Caco-2 (cell line): ENCODE results near the gene THBS4. TPM values are rescaled to one million over a fixed set of nuclear protein-coding genes. Genes with fewer than 3 reads are reported as not detected.

Experiments used
- BruUV-seq: library from RNA; stranded (reverse); fragments of 400-500 nt; replicated peaks from 2 replicates; lab custom pipeline; 2021; lab: Mats Ljungman, UMichigan
- CTCF ChIA-PET: fragments of 300-600 bp; sonication (Branson Sonifier 250); formaldehyde crosslinking; loops from one replicate; lab custom pipeline; 2022; ENCODE audit warnings: antibody characterized with exemption; lab: Charles Lee
- POLR2A ChIA-PET: fragments of 300-600 bp; sonication (Branson Sonifier 250); formaldehyde crosslinking; loops from one replicate; lab custom pipeline; 2022; ENCODE audit warnings: antibody characterized with exemption; lab: Charles Lee
- DNase-seq, 2 experiments: peaks; one replicate each; pipeline versions ENCODE4 v3.0.0 to v3.0.0-alpha.2; 2020 to 2022
- H3K27me3 ChIP-seq: replicated peaks from 2 replicates; pipeline ENCODE4 v1.6.0; 2011; ENCODE audit warnings: low read length; ENCODE audit not compliant: control insufficient read depth, insufficient read depth
- H3K36me3 ChIP-seq: 2 replicates; pipeline ENCODE4 v1.5.1; 2011; ENCODE audit warnings: low read length; ENCODE audit not compliant: control insufficient read depth, insufficient read depth
- H3K4me1 ChIP-seq: fragments of 250-450 bp; sonication (Bioruptor Pico); 2 replicates; pipeline ENCODE4 v1.5.1; 2020; ENCODE audit warnings: mild to moderate bottlenecking
- H3K4me3 ChIP-seq: 2 replicates; pipeline ENCODE4 v1.5.1; 2011; ENCODE audit warnings: low read depth, mild to moderate bottlenecking, control low read depth, low read length
- H3K9me3 ChIP-seq: fragments of 250-450 bp; sonication (Bioruptor Pico); 2 replicates; pipeline ENCODE4 v1.5.1; 2020; ENCODE audit warnings: mild to moderate bottlenecking, moderate library complexity
- H3K27ac Mint-ChIP-seq: one replicate; pipeline ENCODE4 v1.8.0; 2022; ENCODE audit warnings: mixed read lengths; ENCODE audit not compliant: unreplicated experiment
- H3K27me3 Mint-ChIP-seq: one replicate; pipeline ENCODE4 v1.8.0; 2022; ENCODE audit warnings: mixed read lengths; ENCODE audit not compliant: insufficient read depth, unreplicated experiment
- H3K36me3 Mint-ChIP-seq: one replicate; pipeline ENCODE4 v1.8.0; 2022; ENCODE audit warnings: mild to moderate bottlenecking, mixed read lengths; ENCODE audit not compliant: insufficient read depth, unreplicated experiment
- H3K4me1 Mint-ChIP-seq: one replicate; pipeline ENCODE4 v1.8.0; 2022; ENCODE audit warnings: low read depth, mixed read lengths; ENCODE audit not compliant: unreplicated experiment
- H3K4me3 Mint-ChIP-seq: one replicate; pipeline ENCODE4 v1.8.0; 2022; ENCODE audit warnings: mild to moderate bottlenecking, moderate library complexity, mixed read lengths; ENCODE audit not compliant: unreplicated experiment
- H3K9me3 Mint-ChIP-seq: one replicate; pipeline ENCODE4 v1.8.0; 2022; ENCODE audit warnings: mixed read lengths; ENCODE audit not compliant: unreplicated experiment
- intact Hi-C: fragments of 100-400 bp; cut with micrococcal nuclease; formaldehyde crosslinking; loops from one replicate; pipeline ENCODE4 v1.10.0; 2022; ENCODE audit not compliant: unreplicated experiment
- total RNA-seq: library from RNA; stranded (reverse); gene quantifications from 2 replicates; pipeline ENCODE4 v1.2.3, GENCODE V29; 2022
- TF ChIP-seq, protein P1 (sequence below), 2 experiments: fragments of 200-600 bp in 1 of 2; IDR thresholded peaks; 1 replicate in 1 of 2; 2 replicates in 1 of 2; pipeline versions ENCODE4 v1.5.1 to v1.8.0; 2011 to 2022; ENCODE audit warnings: antibody characterized with exemption in 1 of 2, control low read depth in 1 of 2, inconsistent platforms in 1 of 2, low read depth in 1 of 2, low read length in 1 of 2, mild to moderate bottlenecking in 1 of 2, moderate library complexity in 1 of 2; ENCODE audit not compliant: insufficient read depth in 1 of 2, severe bottlenecking in 1 of 2, unreplicated experiment in 1 of 2

THBS4 gene
- total RNA-seq, 1 experiment from 2014 or later = not detected

- H3K4me1 ChIP-seq = no peaks in the 10 kb centered on the region
- Mint-ChIP-seq H3K27me3 (no peaks in the 10 kb centered on the region), H3K9me3 (no peaks in the 10 kb centered on the region), H3K27ac (no peak overlapping the region), H3K4me1 (no peaks in the 10 kb centered on the region), H3K4me3 (no peak overlapping the region), H3K36me3 (no peaks in the 10 kb centered on the region)
- H3K4me3 ChIP-seq = no peak overlapping the region
- intact Hi-C loops = no loop called here
- H3K27me3 ChIP-seq = no peaks in the 10 kb centered on the region
- CTCF ChIA-PET = no interaction called here
- POLR2A ChIA-PET = no interaction called here
- H3K36me3 ChIP-seq = no peaks in the 10 kb centered on the region
- no TSS peak for BruUV-seq
- H3K9me3 ChIP-seq = no peaks in the 10 kb centered on the region
- no peak for DNase-seq
- TF ChIP-seq, protein P1, sequence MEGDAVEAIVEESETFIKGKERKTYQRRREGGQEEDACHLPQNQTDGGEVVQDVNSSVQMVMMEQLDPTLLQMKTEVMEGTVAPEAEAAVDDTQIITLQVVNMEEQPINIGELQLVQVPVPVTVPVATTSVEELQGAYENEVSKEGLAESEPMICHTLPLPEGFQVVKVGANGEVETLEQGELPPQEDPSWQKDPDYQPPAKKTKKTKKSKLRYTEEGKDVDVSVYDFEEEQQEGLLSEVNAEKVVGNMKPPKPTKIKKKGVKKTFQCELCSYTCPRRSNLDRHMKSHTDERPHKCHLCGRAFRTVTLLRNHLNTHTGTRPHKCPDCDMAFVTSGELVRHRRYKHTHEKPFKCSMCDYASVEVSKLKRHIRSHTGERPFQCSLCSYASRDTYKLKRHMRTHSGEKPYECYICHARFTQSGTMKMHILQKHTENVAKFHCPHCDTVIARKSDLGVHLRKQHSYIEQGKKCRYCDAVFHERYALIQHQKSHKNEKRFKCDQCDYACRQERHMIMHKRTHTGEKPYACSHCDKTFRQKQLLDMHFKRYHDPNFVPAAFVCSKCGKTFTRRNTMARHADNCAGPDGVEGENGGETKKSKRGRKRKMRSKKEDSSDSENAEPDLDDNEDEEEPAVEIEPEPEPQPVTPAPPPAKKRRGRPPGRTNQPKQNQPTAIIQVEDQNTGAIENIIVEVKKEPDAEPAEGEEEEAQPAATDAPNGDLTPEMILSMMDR (IDR thresholded peaks at IDR 0.05; ENCODE audit: insufficient read depth in 1 of 2, low read depth in 1 of 2, low read length in 1 of 2, severe bottlenecking in 1 of 2, unreplicated experiment in 1 of 2) = no peak
Measured at GRCh38 chr5:80072103-80073073, 37.2 kb downstream of the THBS4 start.

DNA sequence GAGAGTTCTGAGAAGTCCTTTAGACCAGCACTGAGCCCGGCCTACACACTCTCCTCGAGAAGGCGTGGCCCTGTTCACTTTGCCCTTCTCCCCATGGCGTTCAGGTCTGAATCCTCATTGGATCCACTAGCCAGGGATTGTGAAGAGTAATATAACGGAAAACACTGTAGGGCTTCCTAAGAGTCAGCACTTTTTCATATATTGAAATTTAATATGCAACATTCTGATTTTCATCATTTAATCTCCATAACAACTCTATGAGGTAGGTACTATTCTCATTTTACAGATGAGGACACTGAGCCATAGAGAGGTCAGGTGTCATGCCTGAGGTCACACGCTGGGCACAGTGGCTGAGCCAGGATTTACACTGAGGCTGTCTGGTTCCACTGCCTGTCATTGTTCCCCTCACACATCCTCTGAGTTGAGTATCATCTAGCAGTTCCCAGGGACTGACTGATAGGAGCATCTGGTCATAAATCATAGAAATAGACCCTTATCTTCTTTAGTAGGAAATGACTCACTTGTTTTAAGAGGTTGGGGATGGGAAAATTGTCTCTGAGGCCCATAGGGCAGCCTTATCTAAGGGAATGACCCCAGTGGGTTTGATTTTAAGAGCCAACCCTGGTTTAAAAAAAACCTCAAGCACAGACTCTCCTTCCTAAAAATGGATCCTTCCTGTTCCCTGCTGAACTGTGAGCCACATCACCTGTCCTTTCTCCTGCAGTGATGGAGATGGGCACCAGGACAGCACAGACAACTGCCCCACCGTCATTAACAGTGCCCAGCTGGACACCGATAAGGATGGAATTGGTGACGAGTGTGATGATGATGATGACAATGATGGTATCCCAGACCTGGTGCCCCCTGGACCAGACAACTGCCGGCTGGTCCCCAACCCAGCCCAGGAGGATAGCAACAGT lies 41.2 kb downstream of the THBS4 start:
- BruUV-seq = no TSS peak

More for the DNA sequence above, 41.2 kb downstream of the THBS4 start:
- Mint-ChIP-seq H3K4me3 (no peak overlapping the region), H3K4me1 (no peaks in the 10 kb centered on the region), H3K27me3 (no peaks in the 10 kb centered on the region), H3K27ac (no peak overlapping the region), H3K9me3 (no peaks in the 10 kb centered on the region), H3K36me3 (no peaks in the 10 kb centered on the region)
- Histone ChIP-seq H3K4me3 (no peak overlapping the region), H3K9me3 (no peaks in the 10 kb centered on the region), H3K4me1 (no peaks in the 10 kb centered on the region), H3K27me3 (no peaks in the 10 kb centered on the region), H3K36me3 (no peaks in the 10 kb centered on the region)
- TF ChIP-seq, protein P1 (IDR thresholded peaks at IDR 0.05; ENCODE audit: insufficient read depth in 1 of 2, low read depth in 1 of 2, low read length in 1 of 2, severe bottlenecking in 1 of 2, unreplicated experiment in 1 of 2) = no peak
- ChIA-PET POLR2A (no interaction called here), CTCF (no interaction called here)
- intact Hi-C loops = no loop called here
- no peak for DNase-seq
